Measurements from ENCODE around the gene COLEC12.

Gene COLEC12

GRCh38 chr18:505483-506122 lies 5.1 kb upstream of the COLEC12 start:
- no peak for DNase-seq (ENCODE audit: low read depth)

- no peak for DNase-seq (ENCODE audit: low read depth)
These were observed 859 bp upstream of the COLEC12 start for GRCh38 chr18:501406-501714.

GRCh38 chr18:499776-500631 lies 497 bp downstream of the COLEC12 start:
- no peak for DNase-seq (ENCODE audit: low read depth)

- peak; percentile 54 for DNase-seq (ENCODE audit: low read depth)
These were observed 1.3 kb downstream of the COLEC12 start for GRCh38 chr18:498931-499775.

- no peak for DNase-seq (ENCODE audit: low read depth)
These were observed 2.8 kb downstream of the COLEC12 start for GRCh38 chr18:497688-498087.

- DNase-seq (ENCODE audit: low read depth): no peak
These were observed 5.0 kb downstream of the COLEC12 start for GRCh38 chr18:495452-495851.

GRCh38 chr18:495017-495416 lies 5.5 kb downstream of the COLEC12 start:
- DNase-seq (ENCODE audit: low read depth): no peak

GRCh38 chr18:493986-494983 lies 6.2 kb downstream of the COLEC12 start:
- DNase-seq (ENCODE audit: low read depth): no peak

- no peak for DNase-seq (ENCODE audit: low read depth)
These were observed 8.1 kb downstream of the COLEC12 start for GRCh38 chr18:492451-492850.

GRCh38 chr18:490624-491023 lies 9.9 kb downstream of the COLEC12 start:
- DNase-seq (ENCODE audit: low read depth): no peak

- no peak for DNase-seq (ENCODE audit: low read depth)
These were observed 10.5 kb downstream of the COLEC12 start for GRCh38 chr18:490024-490366.

GRCh38 chr18:489244-490023 lies 11.1 kb downstream of the COLEC12 start:
- DNase-seq (ENCODE audit: low read depth): no peak

- DNase-seq (ENCODE audit: low read depth): no peak
These were observed 13.4 kb downstream of the COLEC12 start for GRCh38 chr18:486929-487740.

- no peak for DNase-seq (ENCODE audit: low read depth)
These were observed 15.6 kb downstream of the COLEC12 start for GRCh38 chr18:484749-485464.

- no peak for DNase-seq (ENCODE audit: low read depth)
These were observed 21.8 kb downstream of the COLEC12 start for GRCh38 chr18:478681-479080.

GRCh38 chr18:477565-477964 lies 22.9 kb downstream of the COLEC12 start:
- DNase-seq (ENCODE audit: low read depth): no peak

- DNase-seq (ENCODE audit: low read depth): no peak
These were observed 24.2 kb downstream of the COLEC12 start for GRCh38 chr18:476251-476664.

- peak; percentile 77 for DNase-seq (ENCODE audit: low read depth)
These were observed 25.1 kb downstream of the COLEC12 start for GRCh38 chr18:475202-476031.

Data from HS-5 (cell line).